NCI-H187 (cell line): Measurements from ENCODE around the gene TMPRSS4.
"Not testable (repeated sequence)": the region's sequence is repeated elsewhere in the genome, so short reads cannot be mapped to it uniquely, and the experiment has no call there.

Experiments
- DNase-seq, 2 experiments: peaks; one replicate each; lab custom pipeline; 2025; lab: John Stamatoyannopoulos, UW

The TMPRSS4 gene

DNA sequence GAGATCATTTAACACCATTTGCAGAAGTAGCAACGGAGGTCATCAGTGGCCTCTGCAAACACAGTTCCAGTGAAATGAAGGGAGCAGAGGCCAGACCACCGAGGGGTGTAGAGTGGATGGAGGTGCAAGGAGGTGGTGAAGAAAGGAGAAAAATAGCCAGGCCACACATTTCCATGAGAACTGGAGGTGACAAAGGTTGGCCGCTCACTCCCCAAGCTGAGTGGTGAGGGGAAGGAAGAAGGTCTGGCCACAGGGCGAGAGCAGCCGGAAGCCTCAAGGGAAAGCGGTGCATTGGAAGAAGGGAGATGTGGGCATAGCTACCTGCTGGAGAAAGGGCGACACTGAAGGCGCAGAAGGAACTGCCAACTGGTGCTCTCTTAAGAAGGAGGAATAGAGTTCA, 20.1 kb upstream of the TMPRSS4 start:
- DNase-seq, result no peak

DNA sequence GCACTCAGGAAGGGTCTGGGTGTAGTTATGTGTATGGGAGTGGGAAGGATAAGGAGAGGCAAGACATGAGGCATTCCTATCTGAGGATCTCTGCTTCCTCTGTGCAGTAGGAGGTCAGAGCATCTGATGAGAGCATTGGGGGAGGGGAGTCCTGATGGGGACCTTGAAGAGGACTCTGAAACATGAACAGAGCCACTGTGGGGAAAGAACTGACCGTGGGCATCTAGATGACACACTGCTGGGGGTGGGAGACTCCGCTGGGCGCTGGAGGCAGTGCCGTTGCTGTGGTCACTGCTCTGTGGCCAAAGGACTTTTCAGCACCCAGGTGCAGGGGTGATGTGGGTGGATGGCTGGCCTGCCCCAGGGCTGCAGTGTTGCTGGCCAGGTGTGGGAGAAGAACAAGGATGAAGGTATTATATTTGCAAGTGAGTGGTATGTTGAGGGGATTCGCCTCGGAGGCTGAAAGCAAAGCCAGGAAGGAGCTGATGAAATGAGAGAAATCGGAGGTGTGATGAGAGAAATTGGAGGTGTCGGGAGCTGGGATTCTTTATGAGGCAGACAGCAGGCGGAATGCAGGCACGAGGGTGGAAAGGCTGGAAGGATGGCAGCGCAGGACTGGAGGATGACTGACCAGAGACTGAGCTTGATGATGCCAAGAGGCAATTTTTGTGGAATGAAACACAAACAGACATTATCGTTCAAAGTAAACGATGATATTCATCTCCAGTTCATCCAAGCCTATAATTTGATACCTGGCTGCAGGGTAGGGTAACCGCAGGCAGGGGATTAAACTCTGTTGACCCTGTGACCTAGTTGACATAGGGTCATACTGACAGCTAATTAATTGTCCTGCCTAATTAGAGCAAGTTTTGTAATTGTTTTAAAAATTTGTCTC, 19.4 kb upstream of the TMPRSS4 start:
- no peak for DNase-seq

DNA sequence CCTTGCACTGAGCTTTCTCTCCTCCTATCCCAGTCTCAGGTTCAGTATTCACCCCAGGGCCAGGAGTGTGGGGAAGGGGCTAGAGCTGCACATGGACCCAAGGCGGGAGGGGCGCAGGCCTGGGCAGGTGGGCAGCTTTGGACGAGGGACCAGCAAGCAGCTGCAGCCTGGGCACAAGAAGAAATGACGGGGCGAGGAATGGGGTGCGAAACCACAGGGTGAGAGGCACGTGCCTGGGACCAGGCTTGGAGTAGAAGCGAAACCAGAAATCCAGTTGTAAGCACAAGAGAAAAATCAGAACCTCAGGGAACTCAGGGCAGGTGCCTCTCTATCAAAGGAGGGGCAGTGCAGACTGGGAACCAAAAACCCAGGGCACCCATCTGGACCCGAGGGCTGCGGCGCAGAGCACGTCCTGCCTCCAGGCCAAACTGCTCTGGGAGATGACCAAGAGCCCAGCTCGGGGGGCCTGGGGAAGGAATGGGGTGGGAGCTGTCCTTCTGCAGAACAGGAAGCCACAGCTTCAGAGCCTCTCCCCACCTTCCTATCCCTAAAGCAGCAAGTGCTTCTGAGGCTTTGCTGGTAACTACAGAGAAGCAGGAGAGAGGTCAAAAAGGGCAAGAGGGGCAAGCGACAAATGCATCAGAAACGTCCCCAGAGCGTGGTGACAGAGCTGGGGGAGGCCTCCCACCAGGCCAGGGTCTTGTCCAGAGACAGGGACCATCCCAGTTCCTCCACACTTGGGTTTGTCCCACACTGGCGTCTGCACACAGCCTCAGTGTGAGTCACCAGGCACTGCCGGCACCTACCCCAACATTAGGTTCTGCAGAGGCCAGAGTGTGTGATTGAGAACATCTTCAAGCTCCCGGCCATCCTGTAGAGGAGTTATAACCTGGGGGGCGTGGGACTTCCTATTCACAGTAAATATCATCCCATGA, 18.3 kb upstream of the TMPRSS4 start:
- no peak for DNase-seq

DNA sequence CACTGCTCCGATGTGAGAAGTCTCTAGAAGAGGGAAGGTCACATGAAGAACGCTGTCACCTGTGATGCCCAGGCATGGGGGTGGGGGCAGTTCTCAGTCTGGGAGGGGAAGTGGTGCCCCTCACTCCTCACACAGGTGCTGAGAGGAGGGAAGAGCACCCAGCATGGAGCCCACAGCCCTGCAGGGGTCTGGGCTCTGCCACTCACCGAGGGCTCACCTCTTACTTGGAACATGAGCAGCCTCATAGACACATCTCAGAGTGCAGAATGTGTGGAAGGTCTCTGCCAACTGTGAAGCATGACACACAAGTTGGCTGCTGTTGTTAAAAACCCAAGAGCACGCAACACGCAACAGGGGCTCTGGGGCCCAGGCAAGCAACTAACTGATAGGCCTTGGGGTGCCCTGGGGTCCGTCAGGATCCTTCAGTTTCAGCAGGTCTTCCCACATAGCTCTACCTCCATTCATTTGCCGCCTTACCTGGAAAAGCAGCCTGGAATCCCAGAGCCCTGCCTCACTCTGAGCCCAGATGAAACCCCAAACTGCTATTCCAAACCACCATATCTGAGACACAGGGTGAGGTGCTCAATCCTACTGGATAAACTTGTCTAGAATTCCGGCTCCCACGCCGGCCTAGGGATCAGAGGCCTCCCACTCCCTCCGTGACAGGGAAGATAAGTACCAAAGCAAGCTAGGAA, 17.5 kb upstream of the TMPRSS4 start:
- DNase-seq, result no peak

DNA sequence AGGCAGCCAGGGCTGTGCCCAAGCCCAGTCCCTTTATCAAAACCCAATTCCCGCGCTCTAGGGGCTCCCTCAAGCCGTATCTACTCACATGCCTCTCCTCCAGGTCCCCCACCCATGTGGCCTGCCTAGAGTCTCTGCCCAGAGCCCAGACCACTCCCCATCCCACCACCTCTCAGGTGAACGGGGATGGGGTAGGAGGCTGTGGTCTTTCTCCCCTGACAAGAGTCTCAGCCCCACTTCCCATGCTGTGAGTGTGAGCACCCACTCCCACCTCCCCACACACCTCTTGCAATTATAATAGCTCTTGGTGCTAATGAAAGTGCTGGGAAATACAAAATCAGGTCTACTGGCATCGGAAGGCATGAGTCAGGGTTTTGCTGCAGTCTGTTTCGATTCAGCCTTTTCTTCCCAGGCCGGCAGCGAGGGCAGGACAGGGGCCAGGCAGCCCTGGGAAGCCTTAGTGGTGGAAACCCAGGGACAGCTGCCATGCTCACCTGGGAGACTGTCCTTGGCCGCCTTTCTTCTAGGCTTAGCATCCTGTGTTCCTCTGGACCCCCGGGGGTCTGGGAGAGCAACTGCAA, 16.7 kb upstream of the TMPRSS4 start:
- no peak for DNase-seq

DNA sequence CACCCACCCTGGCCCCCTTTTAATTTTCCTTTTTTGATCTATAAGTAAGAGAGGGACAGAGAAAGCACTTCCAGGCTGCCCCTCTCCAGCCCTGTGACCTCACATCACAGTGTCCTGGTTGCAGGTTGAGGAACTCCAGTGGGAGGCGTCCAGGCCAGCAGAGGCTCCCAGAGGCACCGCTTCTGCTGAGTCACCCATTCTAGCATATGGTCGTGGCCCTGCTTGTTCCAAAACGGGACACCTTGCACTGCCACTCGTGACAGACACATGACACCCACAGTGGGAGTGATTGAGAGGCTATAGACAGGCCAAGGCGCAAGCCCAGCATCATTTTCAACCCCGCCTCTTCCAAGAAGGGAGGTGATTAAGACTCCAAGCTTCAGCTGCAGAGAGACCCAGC, 16.0 kb upstream of the TMPRSS4 start:
- no peak for DNase-seq

DNA sequence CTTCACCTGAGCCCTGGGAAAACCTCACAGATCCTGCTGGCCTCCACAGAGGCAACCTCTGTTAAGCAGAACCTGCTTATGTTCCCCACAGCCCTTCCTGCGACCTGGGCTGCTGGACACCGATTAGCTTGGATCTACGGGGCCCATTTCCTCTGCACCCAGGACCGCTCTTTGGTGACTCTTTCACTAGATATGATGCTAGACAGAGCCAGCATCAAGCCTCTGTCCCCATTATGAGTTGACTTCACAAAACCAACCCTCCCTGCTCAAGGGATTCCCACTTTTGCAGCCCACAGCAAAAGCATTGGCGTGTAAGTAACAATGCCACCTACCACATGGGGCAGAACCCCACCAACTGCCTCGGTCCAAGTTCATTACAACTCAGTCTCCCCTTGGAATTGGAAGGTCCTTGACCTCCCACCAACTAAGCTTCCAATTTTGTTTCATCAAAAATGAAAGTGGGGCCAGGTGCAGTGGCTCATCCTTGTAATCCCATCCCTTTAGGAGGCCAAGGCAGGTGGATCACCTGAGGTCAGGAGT, 15.2 kb upstream of the TMPRSS4 start:
- DNase-seq, result no peak

DNA sequence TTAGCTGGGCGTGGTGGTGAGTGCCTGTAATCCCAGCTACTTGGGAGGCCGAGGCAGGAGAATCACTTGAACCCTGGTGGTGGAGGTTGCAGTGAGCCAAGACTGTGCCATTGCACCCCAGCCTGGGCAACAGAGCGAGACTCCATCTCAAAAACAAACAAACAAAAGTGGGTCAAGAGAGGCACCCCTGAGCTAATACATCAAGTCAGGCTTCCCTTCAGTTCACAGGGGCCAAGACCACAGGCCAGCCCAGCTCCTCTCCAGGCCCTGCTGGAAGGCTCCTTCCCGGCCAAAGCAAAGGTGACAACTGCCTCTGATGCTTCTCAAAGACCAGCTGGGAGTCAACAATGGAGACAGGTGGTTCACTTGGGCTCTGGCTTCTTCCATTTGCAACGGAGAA, 14.7 kb upstream of the TMPRSS4 start:
- not testable (repeated sequence) for DNase-seq

DNA sequence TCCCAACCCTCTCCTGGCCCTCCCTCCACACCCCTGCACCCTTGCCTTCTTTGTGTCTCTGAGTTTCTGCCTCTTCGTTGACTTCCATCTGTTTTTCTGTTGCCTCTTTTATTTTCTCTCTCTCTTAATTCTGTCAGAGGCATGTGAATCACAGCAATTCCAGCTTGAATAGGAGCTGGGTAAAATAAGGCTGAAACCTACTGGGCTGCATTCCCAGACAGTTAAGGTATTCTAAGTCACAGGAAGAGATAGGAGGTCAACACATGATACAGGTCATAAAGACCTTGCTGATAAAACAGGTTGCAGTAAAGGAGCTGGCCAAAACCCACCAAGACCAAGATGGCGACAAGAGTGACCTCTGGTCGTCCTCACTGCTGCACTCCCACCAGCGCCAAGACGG, 14.2 kb upstream of the TMPRSS4 start:
- not testable (repeated sequence) for DNase-seq

DNA sequence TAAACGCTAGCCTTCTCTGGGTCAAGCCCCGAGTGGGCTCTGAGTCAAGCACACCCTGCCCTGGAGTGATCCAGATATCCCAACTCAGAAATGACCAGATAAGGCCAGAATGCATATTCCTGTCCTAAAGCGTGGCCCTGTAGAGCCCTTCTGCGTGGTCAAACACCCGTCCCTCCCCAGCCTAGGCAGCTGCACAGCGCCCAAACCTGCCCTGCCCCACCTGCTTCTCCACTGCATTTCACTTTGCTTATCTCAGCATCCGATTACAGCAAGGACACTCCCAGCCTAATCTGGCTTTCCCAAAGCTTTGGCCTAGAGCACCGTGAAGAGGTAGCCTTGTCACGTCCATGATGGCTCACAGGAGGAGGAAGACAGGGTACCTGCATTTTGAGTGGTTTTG, 11.9 kb upstream of the TMPRSS4 start:
- DNase-seq, result no peak

DNA sequence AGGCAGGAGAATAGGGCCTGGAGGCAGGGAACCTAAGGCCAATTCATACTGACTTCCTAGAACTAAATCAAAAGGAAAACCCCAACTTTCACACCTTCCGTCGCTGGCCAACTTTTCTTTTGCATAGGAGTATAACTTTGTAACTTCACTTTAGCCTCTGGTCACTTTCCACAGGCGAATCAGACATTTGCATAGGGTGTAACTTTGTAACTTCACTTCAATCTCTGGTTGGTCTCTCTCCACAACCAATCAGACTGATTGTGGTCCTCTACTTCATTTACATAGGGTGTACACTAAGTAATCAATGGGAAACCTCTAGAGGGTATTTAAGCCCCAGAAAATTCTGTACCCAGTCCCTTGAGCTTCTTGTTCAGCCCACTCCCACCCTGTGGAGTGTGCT, 11.5 kb upstream of the TMPRSS4 start:
- no peak for DNase-seq

DNA sequence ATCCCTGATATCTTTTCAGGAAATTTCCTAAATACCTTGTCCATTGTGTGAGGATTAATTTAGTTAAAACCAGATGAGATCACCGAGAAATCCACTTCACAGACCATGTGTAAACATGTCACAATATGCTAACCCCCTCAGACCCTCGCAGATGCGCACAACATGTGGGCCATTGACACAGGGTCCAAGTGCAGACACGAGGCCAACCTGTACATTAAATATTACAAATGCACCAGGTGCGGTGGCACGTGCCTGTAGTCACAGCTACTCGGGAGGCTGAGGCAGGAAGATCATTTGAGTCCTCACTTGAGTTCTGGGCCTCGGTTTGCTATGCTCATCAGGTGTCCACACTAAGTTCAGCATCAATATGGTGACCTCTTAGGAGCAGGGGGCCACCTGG, 9.9 kb upstream of the TMPRSS4 start:
- no peak for DNase-seq

DNA sequence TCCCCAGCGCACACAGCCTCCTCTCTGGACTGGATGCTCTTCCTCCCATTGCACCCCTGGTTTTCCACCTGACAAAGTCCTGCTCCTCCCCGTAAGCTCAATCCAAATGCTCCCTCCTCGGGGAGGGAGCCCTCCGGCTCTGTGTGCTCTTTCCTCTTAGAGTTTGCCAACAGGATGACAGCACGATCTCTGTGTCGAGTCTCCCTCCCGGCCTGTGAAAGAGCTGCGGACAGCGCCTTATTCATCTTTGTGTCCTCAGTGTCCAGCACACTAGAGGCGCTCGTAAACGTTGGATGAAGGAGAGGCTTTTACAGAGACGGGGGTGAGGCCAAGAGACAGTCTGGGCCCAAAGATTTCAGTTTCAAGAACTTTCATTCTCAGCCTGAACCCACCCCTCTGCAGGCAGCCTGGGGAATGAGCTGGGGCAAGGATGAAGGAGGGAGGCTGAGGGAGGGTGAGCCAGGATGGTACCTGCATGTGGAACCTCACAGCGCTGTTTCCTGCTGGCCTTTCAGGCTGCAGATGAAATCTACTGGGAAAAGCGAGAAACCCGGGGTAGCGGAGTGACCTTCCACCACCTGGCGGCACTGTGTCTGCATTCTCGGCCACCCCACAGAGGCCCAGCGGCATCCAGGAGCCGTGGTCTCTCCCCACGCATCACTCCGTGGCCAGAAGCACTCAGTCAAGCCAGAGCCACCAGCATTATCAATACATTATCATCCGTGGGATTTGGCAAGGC, 8.5 kb upstream of the TMPRSS4 start:
- DNase-seq, result no peak

DNA sequence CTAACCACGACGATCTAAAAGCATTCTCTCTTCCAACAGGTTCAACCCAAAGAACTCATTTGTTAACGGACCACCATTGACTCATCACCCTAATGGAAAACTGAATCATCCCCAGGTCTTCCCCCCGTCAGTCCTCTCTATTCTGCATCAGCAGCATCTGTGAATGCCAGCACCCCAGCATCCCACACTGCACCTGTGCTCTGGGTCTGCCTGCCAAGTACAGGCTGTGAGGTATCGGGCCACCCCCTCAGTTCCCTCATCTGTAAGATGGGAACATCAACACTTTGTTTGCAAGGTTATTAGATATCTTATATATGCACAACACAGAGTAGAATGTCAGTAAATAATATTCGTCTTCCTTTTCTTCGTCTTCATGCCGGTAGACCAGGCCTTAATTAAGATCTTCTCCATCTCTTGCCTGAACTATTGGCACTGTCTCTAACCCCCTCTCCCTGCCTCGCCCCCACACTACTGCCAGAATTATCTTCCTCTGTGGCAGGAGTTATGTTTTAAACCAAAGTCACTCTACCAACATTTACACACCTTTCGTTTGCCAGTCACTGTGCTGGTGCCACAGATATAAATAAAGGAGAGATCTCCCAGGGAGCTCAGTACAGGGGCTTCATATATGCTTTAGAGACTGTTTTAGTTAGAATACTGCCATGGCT, 7.8 kb upstream of the TMPRSS4 start:
- no peak for DNase-seq

DNA sequence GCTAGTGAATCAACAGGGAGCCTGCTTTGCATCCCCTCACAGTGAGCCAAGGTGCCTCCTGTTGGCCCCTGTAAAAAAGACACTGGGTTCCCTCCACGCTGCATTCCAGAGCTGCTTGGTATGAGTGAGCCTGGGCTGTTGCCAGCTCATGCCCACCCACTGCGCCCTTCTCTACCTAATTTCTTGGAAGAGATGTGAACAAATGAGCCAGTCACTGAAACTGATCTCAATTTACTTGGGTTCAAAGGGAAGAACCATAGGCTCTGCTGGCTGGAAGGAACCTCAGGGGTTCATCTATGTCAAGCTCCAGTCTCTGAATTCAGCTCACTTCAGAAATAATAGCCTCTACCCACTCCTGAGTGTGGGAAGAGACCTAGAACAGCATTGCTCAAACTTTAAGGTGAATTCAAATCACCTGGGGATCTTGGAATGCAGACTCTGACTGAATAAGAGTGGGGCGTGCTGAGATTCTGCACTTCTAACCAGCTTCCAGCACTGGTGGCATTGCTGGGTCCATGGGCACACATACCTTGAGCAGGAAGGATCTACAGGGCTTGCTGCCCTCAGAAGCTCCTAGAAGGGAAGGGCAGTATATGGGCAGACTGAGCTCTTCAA, 5.4 kb upstream of the TMPRSS4 start:
- DNase-seq, result no peak

DNA sequence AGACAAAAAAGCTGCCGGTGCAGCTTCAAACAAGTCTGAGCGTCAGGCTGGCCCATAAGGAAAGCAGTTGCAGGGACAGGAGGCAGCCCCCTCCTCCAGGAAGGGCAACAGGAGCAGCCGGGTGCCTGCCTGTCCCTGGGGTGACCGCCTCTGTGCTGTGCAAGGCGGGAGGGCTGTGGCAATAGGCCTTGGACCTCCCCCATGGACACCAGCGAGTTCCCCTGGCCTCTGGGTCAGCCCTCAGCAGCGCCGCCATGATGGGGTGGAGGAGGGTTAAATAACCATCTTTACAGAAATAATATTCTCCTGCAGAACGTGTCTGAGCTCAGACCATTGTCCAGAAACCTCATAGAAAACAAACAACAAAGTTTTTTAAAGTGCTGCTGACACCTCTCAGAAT, 3.3 kb upstream of the TMPRSS4 start:
- DNase-seq, result no peak

DNA sequence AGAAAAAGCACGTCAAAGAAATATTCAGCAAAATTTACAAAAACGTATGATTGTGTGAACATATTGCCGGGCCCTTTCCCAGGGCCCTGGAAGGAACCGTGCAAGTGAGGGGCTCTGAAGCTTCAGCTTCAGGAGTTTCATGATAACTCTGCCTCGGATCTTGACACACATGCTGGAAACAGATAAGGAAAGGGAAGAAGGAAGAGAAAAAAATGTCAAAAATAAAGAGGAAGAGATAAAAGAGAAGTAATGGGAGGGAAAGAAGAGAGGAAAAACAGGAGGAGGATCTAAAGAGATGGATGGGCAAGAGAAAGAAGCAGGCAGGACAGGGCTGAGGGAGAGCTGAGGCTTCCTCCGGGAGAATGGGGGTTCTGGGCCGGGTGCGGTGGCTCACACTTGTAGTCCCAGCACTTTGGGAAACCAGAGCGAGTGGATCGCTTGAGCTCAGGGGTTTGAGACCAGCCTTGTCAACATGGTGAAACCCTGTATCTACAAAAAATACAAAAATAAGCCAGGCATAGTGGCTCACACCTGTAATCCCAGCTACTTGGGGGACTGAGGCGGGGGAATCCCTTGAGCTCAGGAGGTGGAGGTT, 2.7 kb upstream of the TMPRSS4 start:
- no peak for DNase-seq

DNA sequence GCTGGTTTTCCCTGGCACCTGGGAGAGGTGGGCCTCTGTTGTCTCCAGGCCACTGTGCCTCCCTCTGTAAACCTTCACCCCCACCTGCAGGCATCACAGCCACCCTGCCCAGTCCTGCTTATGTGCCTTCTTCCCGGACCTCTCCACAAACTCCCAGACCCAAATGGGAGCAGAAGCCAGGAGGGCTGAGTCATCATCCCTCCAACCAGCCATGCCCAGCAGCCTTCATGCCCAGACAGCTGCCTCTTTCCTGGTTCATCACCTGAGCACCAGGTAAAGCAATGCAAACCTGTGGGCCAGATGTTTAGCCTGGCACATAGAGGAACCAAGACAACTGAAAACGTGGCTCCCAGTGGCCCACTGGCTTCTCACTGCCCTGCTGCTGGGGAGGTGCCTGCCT, 2.1 kb upstream of the TMPRSS4 start:
- no peak for DNase-seq

DNA sequence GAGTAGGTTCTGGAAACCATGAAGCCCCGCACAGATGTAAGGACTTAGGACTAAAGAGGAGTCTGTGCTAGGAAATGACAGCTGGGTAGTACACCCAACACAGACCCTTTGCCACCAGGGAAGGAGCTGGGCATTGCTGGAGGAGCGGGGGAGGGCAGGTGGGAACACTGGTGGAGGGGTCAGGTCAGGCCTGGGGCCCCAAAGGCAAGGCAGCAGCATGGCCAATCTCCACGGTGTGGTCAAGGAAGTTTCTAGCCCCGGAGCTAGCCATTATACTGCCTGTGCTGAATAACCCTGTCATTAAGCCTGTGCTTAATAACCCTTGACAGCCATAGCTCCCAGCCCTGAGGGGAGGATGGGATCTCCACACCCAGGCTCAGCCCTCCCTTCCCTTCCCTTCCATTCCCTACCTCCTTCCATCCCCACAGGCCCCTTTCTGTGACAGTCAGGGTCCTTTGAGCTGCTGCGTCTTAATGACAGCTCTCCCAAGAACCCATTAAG, 2.1 kb downstream of the TMPRSS4 start:
- DNase-seq, result no peak
